Activated naive CD8-positive, alpha-beta T cell treated with anti-CD3 and anti-CD28 coated beads, Interleukin-2, amount 10 ng/mL, durations not matched to agents 7 days and 5 days (primary cell): ENCODE measurements around the gene PHF2. TPM values are rescaled to one million over a fixed set of nuclear protein-coding genes. Genes with fewer than 3 reads are reported as not detected.

Experiments
- ATAC-seq: fragments of 150-1000 bp; cut with Tn5 transposase; one replicate; pipeline ENCODE4 v1.10.0; 2021; ENCODE audit warnings: low read depth, moderate library complexity
- POLR2A ChIA-PET: fragments of 350-600 bp; sonication (Branson Sonifier 250); formaldehyde crosslinking; loops from one replicate; lab custom pipeline; 2021; ENCODE audit warnings: antibody characterized with exemption; lab: Charles Lee
- DNase-seq: peaks from one replicate; pipeline ENCODE4 v3.0.0; 2021
- H3K27ac Mint-ChIP-seq: one replicate; pipeline ENCODE4 v1.8.0; 2022; ENCODE audit warnings: mild to moderate bottlenecking, mixed read lengths
- H3K27me3 Mint-ChIP-seq: one replicate; pipeline ENCODE4 v1.8.0; 2022; ENCODE audit warnings: mild to moderate bottlenecking, moderate library complexity, mixed read lengths
- H3K36me3 Mint-ChIP-seq: one replicate; pipeline ENCODE4 v1.8.0; 2021; ENCODE audit warnings: mild to moderate bottlenecking, mixed read lengths
- H3K4me1 Mint-ChIP-seq: one replicate; pipeline ENCODE4 v1.8.0; 2021; ENCODE audit warnings: mixed read lengths
- H3K4me3 Mint-ChIP-seq: one replicate; pipeline ENCODE4 v1.8.0; 2022; ENCODE audit warnings: mild to moderate bottlenecking, moderate library complexity, mixed read lengths
- H3K9me3 Mint-ChIP-seq: one replicate; pipeline ENCODE4 v1.8.0; 2021; ENCODE audit warnings: mixed read lengths
- total RNA-seq, 2 experiments: library from RNA; stranded (reverse); gene quantifications; one replicate each; pipeline ENCODE4 v1.2.3, GENCODE V29; 2021

Gene PHF2
- total RNA-seq, 2 experiments from 2014 or later: 27.9 to 29.5 TPM

DNA sequence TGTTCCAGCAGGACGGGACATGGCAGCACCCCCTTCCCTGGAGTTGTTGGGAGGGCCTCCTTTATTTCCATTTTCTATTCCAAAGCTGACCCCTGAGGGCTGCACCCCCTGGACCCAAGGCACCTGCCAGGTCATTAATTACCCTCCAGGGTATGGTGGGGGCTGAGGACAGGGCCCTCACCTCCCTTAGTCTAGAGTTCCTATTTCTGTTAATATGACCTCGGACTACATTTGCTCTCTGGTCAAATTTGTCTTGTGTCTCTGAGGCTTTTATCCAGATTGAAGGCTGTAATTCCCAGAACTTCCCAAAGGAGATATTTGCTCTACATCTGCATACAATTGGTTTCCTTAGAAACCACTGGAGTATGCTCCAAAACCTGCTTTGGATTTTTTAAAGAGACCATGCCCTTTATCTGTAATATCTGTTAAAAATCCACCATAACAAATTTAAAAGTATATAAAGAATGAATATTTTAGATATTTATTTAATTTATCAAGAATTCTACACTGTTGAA is 16.8 kb downstream of the PHF2 start:
- no peaks in the 10 kb centered on the region for H3K9me3 Mint-ChIP-seq
- no peak overlapping the region for H3K27ac Mint-ChIP-seq
- ATAC-seq (no peak), DNase-seq (no peak)
- POLR2A ChIA-PET: interaction anchor here (0.6 kb wide), 1 partner anchor 62 kb away, joined by 3 read pairs; no protein-coding TSS in a partner anchor
- peaks cover 18% of the 10 kb centered on the region for H3K4me1 Mint-ChIP-seq
- no peaks in the 10 kb centered on the region for H3K27me3 Mint-ChIP-seq
- H3K4me3 Mint-ChIP-seq: no peak overlapping the region
- no peaks in the 10 kb centered on the region for H3K36me3 Mint-ChIP-seq

DNA sequence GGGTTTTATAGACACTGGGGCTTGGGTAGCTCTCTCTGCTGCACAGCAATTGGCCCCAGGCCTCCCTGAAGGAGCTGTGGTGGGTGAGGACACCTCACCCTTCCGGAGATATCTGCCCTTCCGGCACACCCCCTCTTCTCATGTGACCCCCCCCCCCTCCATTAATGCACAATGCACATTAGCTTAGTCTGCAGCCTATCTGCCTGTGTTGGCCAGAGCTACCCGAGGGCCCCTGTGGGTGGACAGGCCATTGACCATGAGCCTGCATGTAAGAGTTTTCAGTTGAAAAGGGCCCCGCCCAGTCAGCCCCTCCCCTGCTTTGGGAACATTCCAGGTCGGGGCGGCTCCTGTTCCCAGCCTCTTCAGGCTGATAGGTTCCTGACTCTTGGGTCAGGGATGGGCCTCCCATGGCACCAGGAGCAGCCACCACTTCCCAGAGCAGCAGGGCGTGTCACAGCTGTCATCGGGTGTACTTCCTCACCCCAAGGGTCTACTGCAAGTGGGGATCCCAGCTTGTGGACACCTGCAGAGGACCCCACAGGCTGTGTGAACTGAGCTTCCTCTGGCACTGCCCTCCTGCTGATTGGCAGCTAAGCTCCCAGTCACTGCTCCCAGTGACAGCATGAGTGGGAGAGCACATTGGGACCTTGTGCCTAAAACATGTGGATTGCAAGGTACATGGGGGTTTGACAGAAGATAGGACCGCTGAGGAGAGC is 17.8 kb downstream of the PHF2 start:
- no peak overlapping the region for H3K4me3 Mint-ChIP-seq
- H3K27ac Mint-ChIP-seq: no peak overlapping the region
- DNase-seq: no peak

DNA sequence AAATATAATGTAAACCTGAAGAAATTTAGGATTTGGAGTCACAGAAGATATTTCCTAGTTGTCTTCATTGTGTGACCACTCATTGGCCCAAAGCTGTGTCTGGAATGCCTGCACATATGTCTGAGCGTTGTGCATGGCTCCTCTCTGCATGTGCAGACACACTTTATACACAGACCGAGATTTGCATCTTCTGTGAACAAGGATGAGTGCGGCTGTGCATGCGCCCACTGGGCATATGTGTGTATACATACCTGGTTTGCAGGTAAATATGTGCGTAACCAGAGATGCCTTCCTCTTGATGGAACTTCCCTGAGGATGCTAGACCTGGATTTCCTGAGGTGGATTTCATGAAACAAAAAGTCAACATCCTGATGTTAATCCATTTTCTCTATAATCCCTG is 19.1 kb downstream of the PHF2 start:
- Mint-ChIP-seq H3K9me3 (no peaks in the 10 kb centered on the region), H3K36me3 (no peaks in the 10 kb centered on the region), H3K4me3 (no peak overlapping the region), H3K27ac (no peak overlapping the region), H3K27me3 (no peaks in the 10 kb centered on the region), H3K4me1 (peaks cover 27% of the 10 kb centered on the region)
- POLR2A ChIA-PET: no interaction called here
- peak; percentile 10 for DNase-seq
- ATAC-seq: no peak

More for the DNA sequence above, 17.8 kb downstream of the PHF2 start:
- Mint-ChIP-seq H3K4me1 (peaks cover 21% of the 10 kb centered on the region), H3K9me3 (no peaks in the 10 kb centered on the region), H3K36me3 (no peaks in the 10 kb centered on the region), H3K27me3 (no peaks in the 10 kb centered on the region)
- no peak for ATAC-seq
- POLR2A ChIA-PET: no interaction called here

DNA sequence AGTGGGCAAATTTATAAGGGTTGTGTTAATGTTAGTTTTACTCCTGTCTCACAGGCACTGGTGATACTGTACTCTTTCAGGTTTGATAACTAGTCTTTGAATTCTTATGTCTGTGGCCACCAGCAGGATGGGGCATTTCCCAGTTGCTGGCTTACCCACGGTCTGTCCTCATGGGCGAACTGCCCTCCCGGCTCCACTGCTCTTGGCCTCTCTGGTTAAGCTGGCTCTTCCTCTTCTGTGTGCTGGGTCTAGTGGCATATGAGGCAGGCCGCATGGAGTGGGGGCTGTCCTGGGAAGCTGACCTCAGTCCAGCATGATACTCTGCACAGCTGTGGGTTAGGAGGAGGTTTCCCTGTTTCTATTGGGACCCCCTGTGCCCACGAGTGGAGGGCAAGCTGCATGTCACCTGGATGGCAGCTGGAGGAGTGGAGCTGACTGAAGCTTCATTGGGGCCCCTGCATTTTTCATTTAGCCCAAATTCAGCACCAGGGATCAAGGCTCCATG is 19.5 kb downstream of the PHF2 start:
- POLR2A ChIA-PET: no interaction called here
- ATAC-seq (no peak), DNase-seq (peak; percentile 7)
- Mint-ChIP-seq H3K27me3 (no peaks in the 10 kb centered on the region), H3K27ac (no peak overlapping the region), H3K4me1 (peaks cover 30% of the 10 kb centered on the region), H3K36me3 (no peaks in the 10 kb centered on the region), H3K4me3 (no peak overlapping the region), H3K9me3 (no peaks in the 10 kb centered on the region)

DNA sequence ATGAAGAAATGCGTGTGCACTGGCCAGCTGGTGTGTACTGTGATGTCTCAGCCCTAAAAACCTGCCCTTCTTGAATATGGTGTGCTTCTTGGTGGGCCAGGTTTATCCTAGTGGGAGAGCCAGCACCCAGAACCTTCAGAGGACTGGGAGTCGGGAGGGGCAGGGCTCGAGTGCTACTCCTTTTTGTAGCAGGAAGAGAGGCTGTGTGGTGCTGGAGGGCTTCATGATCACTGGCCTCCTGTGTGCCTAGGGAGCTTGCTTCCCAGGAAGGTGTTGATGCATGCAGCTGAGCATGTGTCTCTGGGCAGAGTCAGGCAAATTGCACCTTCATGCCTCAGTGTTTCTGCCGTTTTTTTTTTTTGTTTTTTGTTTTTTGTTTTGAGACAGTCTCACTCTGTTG is 20.0 kb downstream of the PHF2 start:
- Mint-ChIP-seq H3K4me3 (no peak overlapping the region), H3K4me1 (peaks cover 32% of the 10 kb centered on the region), H3K36me3 (no peaks in the 10 kb centered on the region), H3K27me3 (no peaks in the 10 kb centered on the region), H3K9me3 (no peaks in the 10 kb centered on the region), H3K27ac (no peak overlapping the region)
- POLR2A ChIA-PET: no interaction called here
- ATAC-seq (no peak), DNase-seq (peak; percentile 7)

DNA sequence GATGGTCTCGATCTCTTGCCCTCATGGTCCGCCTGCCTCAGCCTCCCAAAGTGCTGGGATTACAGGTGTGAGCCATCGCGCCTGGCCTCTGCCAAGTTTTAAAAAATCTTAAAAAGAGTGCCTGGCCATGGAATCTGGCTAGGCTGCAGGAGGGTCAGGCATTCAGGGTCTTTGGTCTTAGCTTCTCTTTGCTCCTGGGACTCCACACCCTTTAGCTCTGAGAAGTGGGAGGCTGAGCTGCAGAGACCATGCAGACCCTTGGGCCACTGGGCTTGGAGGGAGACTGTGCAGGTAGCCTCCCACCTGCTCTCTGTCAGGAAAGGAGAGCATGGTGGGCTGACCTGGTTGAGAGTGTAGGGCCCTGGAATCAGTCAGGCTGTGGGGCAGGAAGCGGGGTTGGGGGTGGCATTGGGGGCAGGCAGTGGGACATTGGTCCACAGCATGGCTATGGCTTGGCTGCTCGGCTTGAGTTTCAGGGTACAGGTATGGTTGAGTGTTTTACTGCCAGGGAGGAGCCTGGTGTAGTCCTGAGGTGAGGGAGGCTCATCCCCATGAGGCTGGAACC is 20.8 kb downstream of the PHF2 start:
- Mint-ChIP-seq H3K9me3 (no peaks in the 10 kb centered on the region), H3K27ac (no peak overlapping the region), H3K36me3 (no peaks in the 10 kb centered on the region), H3K27me3 (no peaks in the 10 kb centered on the region), H3K4me1 (peaks cover 33% of the 10 kb centered on the region), H3K4me3 (no peak overlapping the region)
- DNase-seq: peak; percentile 10
- POLR2A ChIA-PET: no interaction called here
- no peak for ATAC-seq

DNA sequence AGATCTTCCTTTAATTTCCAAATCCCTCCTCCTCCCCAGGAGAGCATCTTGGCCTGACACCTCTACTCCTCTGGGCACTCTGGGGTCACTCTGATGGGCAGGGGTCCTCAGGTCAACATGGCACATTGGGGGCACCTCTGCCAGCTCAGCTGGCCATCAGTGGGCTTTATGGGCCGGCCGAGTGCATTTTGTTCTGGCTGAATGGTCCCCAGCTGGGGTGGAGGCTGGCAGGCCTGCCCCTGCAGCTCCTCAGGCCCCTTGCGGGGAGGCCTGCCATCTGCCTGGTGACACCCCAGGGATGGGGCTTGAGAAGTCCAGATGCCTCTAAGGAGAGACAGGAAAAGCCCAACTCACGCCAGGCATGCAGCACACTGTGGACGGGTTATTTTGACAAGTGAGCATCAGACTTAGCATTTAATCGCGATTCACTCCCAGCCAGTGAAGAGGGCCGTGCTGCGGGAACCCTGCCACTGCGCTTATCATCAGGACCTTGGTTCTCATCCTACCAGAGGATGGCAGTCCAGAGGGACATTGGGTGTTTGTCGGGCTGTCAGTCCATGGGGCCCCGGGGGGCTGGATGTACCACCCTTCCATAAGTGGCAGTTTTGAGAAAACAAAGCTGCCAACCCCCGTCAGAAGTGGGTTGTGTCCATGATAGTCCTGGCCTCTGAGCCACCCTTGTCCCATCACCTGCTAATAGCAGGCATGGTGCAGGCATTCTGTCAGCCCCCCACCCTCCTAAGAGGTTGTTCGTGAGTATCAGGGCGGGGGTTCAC is 21.7 kb downstream of the PHF2 start:
- peak; percentile 22 for DNase-seq
- H3K36me3 Mint-ChIP-seq: no peaks in the 10 kb centered on the region
- no peaks in the 10 kb centered on the region for H3K27me3 Mint-ChIP-seq
- H3K9me3 Mint-ChIP-seq: no peaks in the 10 kb centered on the region
- ATAC-seq: no peak
- no peak overlapping the region for H3K4me3 Mint-ChIP-seq
- H3K27ac Mint-ChIP-seq: no peak overlapping the region
- peaks cover 29% of the 10 kb centered on the region for H3K4me1 Mint-ChIP-seq
- POLR2A ChIA-PET: interaction anchor here (0.6 kb wide), 1 partner anchor 38 kb away, joined by 3 read pairs; no protein-coding TSS in a partner anchor

DNA sequence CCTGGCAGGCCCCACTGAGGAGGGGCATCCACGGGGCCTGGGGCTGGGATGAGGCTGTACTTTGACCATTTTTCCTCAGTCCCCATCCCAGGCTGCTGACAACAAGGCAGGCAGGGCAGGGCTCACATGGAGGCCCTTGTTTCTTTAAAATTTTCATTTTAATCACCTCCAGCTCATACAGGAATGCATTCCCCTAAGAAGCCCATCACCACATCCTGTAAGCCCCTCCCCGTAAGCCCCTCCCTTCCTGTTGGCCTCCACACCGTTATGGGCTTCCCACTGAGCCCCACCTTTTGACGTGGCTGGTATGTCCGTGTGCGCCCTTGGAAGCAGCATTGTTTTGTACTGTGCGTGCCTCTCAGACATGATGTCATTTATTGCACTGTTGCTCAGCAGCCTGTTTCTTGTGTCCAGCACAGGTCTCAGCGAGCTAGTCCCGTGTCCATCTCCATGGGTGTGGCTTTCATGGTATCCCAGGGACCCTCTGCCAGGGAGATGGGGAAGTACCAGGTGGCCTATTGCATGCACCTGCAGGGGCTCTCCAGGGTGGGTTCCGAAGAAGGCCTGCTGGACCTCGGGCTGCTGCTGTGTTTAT is 22.4 kb downstream of the PHF2 start:
- Mint-ChIP-seq H3K4me3 (no peak overlapping the region), H3K9me3 (no peaks in the 10 kb centered on the region), H3K36me3 (no peaks in the 10 kb centered on the region), H3K27ac (peak overlapping the region; percentile 61), H3K4me1 (peaks cover 29% of the 10 kb centered on the region), H3K27me3 (no peaks in the 10 kb centered on the region)
- DNase-seq: peak; percentile 24
- ATAC-seq: peak; percentile 63
- POLR2A ChIA-PET: interaction anchor here (0.6 to 1.3 kb wide), 3 partner anchors 10 to 38 kb away, joined by 3 to 4 read pairs (median 3); no protein-coding TSS in a partner anchor

DNA sequence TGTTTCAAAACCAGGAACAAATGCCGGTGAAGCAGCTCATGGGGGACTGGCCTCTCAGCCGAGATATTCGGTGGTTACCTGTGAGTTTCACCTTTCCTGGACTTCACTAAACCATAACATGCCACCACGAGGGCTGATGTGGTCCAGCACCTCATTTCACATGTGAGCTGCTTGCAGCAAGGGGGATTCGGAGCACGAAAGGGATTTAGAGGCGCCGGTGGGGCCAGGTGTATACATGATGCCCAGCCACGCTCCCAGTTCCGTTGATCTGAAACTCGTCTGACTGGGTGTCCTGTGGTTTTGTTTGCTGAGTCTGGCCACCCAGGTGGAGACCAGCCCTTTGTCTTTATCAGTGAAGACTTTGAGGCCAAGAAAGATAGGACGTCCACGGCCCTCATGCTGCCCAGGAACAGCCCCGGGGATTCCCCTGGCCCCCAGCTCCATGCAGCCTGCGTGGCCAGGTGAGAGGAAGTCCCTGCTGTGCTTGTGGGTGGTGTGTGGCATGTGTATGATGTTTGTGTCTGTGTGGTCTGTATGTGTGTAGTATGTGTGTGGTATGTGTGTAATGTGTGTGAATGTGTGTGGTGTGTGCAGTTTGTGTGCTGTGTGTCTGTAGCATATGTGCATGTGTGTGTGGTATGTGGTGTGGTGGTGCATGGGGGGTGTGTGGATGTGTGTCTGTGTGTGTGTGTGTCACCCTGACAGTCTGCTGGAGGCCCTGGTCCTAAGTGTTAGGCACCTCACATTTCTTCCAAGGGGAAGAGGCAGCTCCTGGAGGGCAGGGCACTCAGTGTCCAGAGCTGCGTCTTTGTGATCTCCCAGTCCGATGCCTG is 23.4 kb downstream of the PHF2 start:
- H3K36me3 Mint-ChIP-seq: no peaks in the 10 kb centered on the region
- H3K4me1 Mint-ChIP-seq: peaks cover 29% of the 10 kb centered on the region
- H3K9me3 Mint-ChIP-seq: no peaks in the 10 kb centered on the region
- H3K27ac Mint-ChIP-seq: peak overlapping the region; percentile 11
- POLR2A ChIA-PET: interaction anchor here (1.3 kb wide), 2 partner anchors 11 to 33 kb away, joined by 3 to 4 read pairs; no protein-coding TSS in a partner anchor
- DNase-seq (no peak), ATAC-seq (peak; percentile 43)
- no peaks in the 10 kb centered on the region for H3K27me3 Mint-ChIP-seq
- no peak overlapping the region for H3K4me3 Mint-ChIP-seq

DNA sequence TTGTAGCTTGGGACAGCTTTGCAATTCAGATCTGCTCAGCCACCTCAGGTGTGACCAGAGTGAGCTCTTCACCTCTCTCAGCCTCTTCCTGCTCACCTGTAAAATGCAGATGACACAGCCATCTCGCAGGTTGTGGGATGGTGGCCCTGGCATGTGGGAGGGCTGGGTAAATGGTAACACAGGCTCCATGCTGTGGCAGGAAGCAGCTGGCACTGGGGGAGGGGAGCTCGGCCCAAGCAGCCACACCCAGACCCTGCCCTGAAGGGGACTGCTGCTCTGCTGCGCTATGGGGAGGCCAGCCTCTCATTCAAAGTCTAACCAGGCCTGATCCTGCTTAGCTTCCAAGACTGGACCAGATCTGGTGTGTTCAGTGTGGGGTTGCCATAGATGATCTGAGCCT is 24.1 kb downstream of the PHF2 start:
- H3K9me3 Mint-ChIP-seq: peaks cover 2% of the 10 kb centered on the region
- H3K27ac Mint-ChIP-seq: peak overlapping the region; percentile 11
- peaks cover 2% of the 10 kb centered on the region for H3K36me3 Mint-ChIP-seq
- H3K4me3 Mint-ChIP-seq: no peak overlapping the region
- H3K4me1 Mint-ChIP-seq: peaks cover 29% of the 10 kb centered on the region
- H3K27me3 Mint-ChIP-seq: no peaks in the 10 kb centered on the region
- POLR2A ChIA-PET: interaction anchor here (1.3 kb wide), 1 partner anchor 34 kb away, joined by 3 read pairs; no protein-coding TSS in a partner anchor
- ATAC-seq (no peak), DNase-seq (no peak)

DNA sequence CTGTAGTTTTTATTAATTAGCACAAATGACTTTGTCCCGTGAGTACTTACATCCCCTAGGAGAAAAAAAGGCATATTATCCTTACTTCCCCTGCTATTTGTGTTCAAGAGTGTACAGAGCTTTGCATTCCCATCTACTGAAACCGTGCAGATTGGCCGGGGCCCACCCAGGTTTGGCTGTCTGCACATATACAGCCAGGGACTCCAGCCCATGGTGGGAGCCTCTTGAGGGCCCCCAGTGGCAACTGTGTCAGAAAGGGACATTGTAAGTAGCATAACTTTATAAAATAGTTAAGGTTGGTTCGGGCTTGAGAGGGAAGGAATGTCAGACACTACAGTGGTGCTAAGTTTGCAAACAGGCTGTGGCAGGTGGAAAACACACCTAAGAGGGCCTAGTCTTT is 24.7 kb downstream of the PHF2 start:
- peaks cover 29% of the 10 kb centered on the region for H3K4me1 Mint-ChIP-seq
- no peak for ATAC-seq
- no peak overlapping the region for H3K4me3 Mint-ChIP-seq
- peaks cover 4% of the 10 kb centered on the region for H3K9me3 Mint-ChIP-seq
- no peaks in the 10 kb centered on the region for H3K27me3 Mint-ChIP-seq
- POLR2A ChIA-PET: no interaction called here
- H3K27ac Mint-ChIP-seq: no peak overlapping the region
- peaks cover 2% of the 10 kb centered on the region for H3K36me3 Mint-ChIP-seq
- DNase-seq: no peak

DNA sequence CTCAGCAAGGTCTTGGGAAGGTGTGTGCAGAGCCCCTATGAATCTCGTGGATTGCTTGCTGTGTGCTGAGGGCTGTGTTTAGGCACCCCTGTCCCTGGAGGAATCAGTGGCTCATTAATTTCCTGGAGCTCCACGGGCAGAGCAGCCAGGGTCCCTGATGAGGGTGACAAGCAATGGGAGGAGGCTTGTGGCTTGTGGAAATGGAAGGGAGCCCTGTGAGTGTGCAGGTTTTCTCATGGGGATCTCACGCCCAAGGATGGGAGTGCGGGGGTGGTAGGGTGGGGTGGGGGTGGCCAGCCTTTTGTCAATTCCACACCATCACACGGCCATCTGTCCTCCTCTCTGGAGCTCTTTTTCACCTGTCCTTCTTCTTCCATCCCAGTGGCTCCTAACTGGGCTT is 25.3 kb downstream of the PHF2 start:
- Mint-ChIP-seq H3K9me3 (peaks cover 6% of the 10 kb centered on the region), H3K4me1 (peaks cover 32% of the 10 kb centered on the region), H3K4me3 (no peak overlapping the region), H3K27me3 (no peaks in the 10 kb centered on the region), H3K27ac (no peak overlapping the region), H3K36me3 (peaks cover 9% of the 10 kb centered on the region)
- POLR2A ChIA-PET: no interaction called here
- DNase-seq: no peak
- no peak for ATAC-seq
